ENCODE measurements around the gene IQSEC2. TPM values are rescaled to one million over a fixed set of nuclear protein-coding genes. Genes with fewer than 3 reads are reported as not detected.

Gene IQSEC2
- total and polyA plus RNA-seq, 2 of the 13 experiments (the other 11 are each of a cell fraction or from before 2014, with no cell fraction given): 0.13 to 0.21 TPM

DNA sequence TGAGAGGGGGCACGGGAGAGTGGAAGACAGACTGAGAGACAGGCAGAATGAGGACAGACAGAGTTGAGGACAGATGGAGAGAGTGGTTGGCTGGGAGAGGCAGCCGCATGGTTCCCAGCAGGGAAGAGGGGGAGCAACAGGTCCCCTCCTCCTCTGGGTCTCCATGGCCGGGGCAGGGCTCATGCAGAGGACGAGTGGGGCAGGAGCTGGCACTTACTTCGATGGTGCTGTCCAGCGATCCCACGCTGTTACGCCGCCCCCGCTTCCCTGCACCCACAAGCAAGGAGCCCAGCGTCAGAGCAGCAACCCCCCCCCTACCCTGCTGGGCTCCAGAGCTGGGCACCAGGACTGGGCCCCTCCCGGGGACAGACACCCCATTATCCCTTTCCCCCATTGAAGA is 45.8 kb downstream of the IQSEC2 start (continued):
- TF ChIP-seq, protein P1, sequence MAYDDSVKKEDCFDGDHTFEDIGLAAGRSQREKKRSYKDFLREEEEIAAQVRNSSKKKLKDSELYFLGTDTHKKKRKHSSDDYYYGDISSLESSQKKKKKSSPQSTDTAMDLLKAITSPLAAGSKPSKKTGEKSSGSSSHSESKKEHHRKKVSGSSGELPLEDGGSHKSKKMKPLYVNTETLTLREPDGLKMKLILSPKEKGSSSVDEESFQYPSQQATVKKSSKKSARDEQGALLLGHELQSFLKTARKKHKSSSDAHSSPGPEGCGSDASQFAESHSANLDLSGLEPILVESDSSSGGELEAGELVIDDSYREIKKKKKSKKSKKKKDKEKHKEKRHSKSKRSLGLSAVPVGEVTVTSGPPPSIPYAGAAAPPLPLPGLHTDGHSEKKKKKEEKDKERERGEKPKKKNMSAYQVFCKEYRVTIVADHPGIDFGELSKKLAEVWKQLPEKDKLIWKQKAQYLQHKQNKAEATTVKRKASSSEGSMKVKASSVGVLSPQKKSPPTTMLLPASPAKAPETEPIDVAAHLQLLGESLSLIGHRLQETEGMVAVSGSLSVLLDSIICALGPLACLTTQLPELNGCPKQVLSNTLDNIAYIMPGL (CRISPR knock-in tag; IDR thresholded peaks at IDR 0.05; ENCODE audit: borderline replicate concordance in 1 of 2, low read depth in 1 of 2): no peak
- TF ChIP-seq KDM5B (CRISPR knock-in tag; IDR thresholded peaks at IDR 0.05; ENCODE audit: borderline replicate concordance) (no peak), HMG20A (CRISPR knock-in tag; IDR thresholded peaks at IDR 0.05; ENCODE audit: borderline replicate concordance) (no peak), GPN1 (CRISPR knock-in tag; IDR thresholded peaks at IDR 0.05; ENCODE audit: borderline replicate concordance) (no peak)

- ATAC-seq (no peak), DNase-seq (ENCODE audit: low spot score) (no peak), FAIRE-seq (no peak)
- Histone ChIP-seq H3K36me3 (replicated peaks in 1 of 2; ENCODE audit: control insufficient read depth in 1 of 2, insufficient read depth in 2 of 2, low read length in 2 of 2) (no peaks in the 10 kb centered on the region), H3K79me2 (ENCODE audit: insufficient read depth, low read length) (no peaks in the 10 kb centered on the region), H2AFZ (ENCODE audit: low read length) (no peak overlapping the region), H3K4me3 (replicated peaks in 1 of 3; ENCODE audit: insufficient read depth in 1 of 3, low read depth in 2 of 3, low read length in 3 of 3) (no peak overlapping the region), H4K20me1 (ENCODE audit: insufficient read depth, low read length) (no peaks in the 10 kb centered on the region), H3K27ac (ENCODE audit: extremely low read length, insufficient read depth, low read length) (no peak overlapping the region), H3K4me2 (ENCODE audit: low read depth, low read length) (no peak overlapping the region), H3K27me3 (ENCODE audit: control insufficient read depth in 1 of 2, insufficient read depth in 2 of 2, low read length in 2 of 2) (peaks cover 0 to 3% of the 10 kb centered on the region in 2 experiments; a peak in 2 of 5 replicates), H3K9me3 (ENCODE audit: low read length) (no peaks in the 10 kb centered on the region), H3K4me1 (ENCODE audit: insufficient read depth, low read length) (0 out of 2 replicates have a peak, but pooled peaks cover 14% of the 10 kb centered on the region), H3K9ac (ENCODE audit: insufficient read depth, low read depth, low read length) (no peak overlapping the region)
- intact Hi-C loops (cut with micrococcal nuclease; ENCODE audit: unreplicated experiment) (no loop called here), in situ Hi-C loops (cut with HindIII; ENCODE audit: extremely low pct_ligation_motif_present, low pct_unique_long_range_greater_than_20kb) (no loop called here)
- ChIA-PET CTCF (ENCODE audit: low intra/inter-chr PET ratio, low total read pairs) (no interaction called here), POLR2A (no interaction called here)
- BruUV-seq (replicated peaks): no TSS peak
- TF ChIP-seq, protein P2, sequence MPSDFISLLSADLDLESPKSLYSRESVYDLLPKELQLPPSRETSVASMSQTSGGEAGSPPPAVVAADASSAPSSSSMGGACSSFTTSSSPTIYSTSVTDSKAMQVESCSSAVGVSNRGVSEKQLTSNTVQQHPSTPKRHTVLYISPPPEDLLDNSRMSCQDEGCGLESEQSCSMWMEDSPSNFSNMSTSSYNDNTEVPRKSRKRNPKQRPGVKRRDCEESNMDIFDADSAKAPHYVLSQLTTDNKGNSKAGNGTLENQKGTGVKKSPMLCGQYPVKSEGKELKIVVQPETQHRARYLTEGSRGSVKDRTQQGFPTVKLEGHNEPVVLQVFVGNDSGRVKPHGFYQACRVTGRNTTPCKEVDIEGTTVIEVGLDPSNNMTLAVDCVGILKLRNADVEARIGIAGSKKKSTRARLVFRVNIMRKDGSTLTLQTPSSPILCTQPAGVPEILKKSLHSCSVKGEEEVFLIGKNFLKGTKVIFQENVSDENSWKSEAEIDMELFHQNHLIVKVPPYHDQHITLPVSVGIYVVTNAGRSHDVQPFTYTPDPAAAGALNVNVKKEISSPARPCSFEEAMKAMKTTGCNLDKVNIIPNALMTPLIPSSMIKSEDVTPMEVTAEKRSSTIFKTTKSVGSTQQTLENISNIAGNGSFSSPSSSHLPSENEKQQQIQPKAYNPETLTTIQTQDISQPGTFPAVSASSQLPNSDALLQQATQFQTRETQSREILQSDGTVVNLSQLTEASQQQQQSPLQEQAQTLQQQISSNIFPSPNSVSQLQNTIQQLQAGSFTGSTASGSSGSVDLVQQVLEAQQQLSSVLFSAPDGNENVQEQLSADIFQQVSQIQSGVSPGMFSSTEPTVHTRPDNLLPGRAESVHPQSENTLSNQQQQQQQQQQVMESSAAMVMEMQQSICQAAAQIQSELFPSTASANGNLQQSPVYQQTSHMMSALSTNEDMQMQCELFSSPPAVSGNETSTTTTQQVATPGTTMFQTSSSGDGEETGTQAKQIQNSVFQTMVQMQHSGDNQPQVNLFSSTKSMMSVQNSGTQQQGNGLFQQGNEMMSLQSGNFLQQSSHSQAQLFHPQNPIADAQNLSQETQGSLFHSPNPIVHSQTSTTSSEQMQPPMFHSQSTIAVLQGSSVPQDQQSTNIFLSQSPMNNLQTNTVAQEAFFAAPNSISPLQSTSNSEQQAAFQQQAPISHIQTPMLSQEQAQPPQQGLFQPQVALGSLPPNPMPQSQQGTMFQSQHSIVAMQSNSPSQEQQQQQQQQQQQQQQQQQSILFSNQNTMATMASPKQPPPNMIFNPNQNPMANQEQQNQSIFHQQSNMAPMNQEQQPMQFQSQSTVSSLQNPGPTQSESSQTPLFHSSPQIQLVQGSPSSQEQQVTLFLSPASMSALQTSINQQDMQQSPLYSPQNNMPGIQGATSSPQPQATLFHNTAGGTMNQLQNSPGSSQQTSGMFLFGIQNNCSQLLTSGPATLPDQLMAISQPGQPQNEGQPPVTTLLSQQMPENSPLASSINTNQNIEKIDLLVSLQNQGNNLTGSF (CRISPR knock-in tag; IDR thresholded peaks at IDR 0.05): no peak
- TF ChIP-seq, protein P3, sequence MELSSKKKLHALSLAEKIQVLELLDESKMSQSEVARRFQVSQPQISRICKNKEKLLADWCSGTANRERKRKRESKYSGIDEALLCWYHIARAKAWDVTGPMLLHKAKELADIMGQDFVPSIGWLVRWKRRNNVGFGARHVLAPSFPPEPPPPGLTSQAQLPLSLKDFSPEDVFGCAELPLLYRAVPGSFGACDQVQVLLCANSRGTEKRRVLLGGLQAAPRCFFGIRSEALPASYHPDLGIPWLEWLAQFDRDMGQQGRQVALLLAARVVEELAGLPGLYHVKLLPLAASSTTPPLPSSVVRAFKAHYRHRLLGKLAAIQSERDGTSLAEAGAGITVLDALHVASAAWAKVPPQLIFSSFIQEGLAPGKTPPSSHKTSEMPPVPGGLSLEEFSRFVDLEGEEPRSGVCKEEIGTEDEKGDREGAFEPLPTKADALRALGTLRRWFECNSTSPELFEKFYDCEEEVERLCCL (CRISPR knock-in tag; IDR thresholded peaks at IDR 0.05; ENCODE audit: borderline replicate concordance): no peak
- TF ChIP-seq, protein P4, sequence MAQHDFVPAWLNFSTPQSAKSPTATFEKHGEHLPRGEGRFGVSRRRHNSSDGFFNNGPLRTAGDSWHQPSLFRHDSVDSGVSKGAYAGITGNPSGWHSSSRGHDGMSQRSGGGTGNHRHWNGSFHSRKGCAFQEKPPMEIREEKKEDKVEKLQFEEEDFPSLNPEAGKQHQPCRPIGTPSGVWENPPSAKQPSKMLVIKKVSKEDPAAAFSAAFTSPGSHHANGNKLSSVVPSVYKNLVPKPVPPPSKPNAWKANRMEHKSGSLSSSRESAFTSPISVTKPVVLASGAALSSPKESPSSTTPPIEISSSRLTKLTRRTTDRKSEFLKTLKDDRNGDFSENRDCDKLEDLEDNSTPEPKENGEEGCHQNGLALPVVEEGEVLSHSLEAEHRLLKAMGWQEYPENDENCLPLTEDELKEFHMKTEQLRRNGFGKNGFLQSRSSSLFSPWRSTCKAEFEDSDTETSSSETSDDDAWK (CRISPR knock-in tag; IDR thresholded peaks at IDR 0.05): no peak
- no peak for TF ChIP-seq TBX3 (IDR thresholded peaks at IDR 0.05; ENCODE audit: borderline replicate concordance)
- WGBS (ENCODE audit: low lambda C conversion rate): no CpG with 5 or more reads among the region's 9 CpGs
Observed at GRCh38 chrX:53234484-53234883, 46.9 kb downstream of the IQSEC2 start.
